T-helper 1 cell treated with Interleukin-12 subunit alpha and Interleukin-12 subunit beta and Interleukin-4 antibody, amounts not matched to agents 30 ng/mL and 1 ng/mL, for 36 hours (primary cell): ENCODE measurements around the gene AFAP1L2. TPM values are rescaled to one million over a fixed set of nuclear protein-coding genes. Genes with fewer than 3 reads are reported as not detected.

Experiments used
- intact Hi-C: fragments of 100-400 bp; cut with micrococcal nuclease; formaldehyde crosslinking; loops from one replicate; pipeline ENCODE4 v1.15.1; 2024
- total RNA-seq: library from RNA; stranded (reverse); gene quantifications from 2 replicates; pipeline ENCODE4 v1.2.3, GENCODE V29; 2022

Gene AFAP1L2
- total RNA-seq, 1 donor from 2014 or later = 3.4 TPM

DNA sequence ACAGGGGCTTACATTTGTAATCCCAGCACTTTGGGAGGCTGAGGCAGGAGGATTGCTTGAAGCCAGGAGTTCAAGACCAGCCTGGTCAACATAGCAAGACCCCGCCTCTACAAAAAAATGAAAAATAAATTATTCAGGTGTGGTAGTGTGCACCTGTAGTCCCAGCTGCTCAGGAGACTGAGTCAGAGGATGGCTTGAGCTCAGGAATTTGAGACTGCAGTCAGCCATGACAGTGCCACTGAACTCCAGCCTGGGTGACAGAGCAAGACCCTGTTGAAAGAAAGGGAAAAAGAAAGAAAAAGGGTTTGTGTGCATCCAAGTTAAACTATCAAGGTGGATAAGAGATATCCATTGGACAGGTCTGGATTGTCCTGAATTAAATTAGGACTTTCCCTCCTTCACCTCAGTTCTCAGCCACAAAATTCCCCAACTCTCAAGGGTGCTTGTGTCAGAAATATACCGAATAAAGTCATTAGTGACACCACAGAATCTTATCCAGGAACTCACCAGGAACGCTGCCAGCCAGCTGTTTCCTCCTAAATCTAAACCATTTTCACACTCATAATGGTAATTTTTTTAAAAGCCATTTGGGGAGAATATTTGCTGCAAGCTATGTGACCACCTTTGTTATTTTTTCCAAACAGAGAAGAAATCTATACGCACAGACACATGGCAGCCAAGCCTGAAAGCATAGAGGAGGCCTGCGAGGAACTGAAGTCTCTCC is 12.0 kb downstream of the AFAP1L2 start:
- intact Hi-C loops = no loop called here

DNA sequence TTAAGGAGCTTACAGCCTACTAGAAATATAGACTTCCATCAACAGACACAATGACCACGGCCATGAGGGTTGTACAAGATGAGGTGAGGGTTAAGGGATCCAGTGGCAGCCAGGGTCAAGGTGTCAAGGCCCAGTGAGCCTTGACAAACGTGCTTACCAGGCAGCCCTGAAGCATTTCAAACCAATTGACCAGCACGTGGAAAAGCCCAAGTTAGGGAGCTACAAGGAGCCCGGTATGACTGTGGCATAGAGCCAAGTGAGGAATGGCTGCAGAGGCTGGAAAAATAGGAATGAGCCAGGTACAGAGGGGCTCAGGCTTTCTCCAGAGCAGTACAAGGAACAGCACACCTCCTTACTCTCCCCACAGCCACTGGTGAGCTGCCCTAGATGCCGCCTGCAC is 12.7 kb downstream of the AFAP1L2 start:
- intact Hi-C loops = no loop called here

DNA sequence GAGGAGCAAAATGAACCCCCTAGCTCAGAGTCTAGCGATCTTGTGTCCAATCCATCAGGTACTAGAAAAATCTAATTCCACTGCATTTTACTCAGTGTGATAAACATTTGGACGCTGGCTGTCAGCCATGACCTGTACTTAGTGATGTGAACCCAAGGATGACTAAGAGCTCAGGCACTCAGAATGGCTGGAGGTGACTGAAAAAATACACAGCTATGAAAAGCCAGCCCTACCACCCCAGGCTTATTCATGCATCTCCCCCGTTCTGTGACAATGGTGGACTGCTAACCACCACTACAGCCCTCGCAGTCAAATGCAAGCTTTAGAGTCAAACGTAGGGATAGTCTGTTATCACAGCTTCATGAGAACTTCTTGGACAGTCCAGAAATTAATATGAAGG is 14.9 kb downstream of the AFAP1L2 start:
- intact Hi-C loops = no loop called here

DNA sequence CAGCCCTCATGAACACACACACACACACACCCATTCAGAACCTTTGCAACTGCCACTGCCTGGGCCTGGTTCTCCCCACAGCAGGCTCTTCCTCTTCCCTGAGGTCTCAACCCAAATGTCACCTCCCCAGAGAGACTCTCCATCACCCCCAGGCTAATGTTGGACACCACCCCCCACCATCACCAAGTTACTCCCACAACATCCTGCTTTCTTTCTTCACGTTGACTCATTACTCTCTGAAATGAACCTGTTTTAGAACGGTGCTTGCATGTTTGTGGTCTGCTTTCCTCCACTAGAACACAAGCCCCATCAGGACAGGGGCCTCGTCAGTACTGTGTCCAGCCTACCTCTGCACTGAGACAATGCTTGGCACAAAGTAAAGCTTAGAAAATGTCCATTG is 16.0 kb downstream of the AFAP1L2 start:
- intact Hi-C loops = no loop called here

DNA sequence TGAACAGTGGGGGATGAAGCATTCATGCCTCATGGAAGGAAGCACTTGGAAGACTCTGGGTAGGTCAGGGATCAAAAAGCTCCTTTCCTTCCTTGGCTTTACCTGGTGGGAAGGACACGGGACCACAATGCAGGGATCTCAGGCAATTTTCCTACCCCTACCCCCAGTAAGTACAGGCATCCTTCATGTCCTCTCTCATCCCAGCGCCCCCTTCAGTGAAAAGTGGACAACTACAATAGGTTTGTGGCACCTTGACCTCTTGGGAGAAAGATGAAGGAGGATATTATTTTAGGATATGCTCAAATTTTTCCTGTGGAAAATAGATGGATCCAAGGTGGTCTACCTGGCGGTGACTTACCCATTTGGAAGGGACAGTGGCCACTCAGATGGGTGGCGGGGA is 16.5 kb downstream of the AFAP1L2 start:
- intact Hi-C loops = no loop called here

DNA sequence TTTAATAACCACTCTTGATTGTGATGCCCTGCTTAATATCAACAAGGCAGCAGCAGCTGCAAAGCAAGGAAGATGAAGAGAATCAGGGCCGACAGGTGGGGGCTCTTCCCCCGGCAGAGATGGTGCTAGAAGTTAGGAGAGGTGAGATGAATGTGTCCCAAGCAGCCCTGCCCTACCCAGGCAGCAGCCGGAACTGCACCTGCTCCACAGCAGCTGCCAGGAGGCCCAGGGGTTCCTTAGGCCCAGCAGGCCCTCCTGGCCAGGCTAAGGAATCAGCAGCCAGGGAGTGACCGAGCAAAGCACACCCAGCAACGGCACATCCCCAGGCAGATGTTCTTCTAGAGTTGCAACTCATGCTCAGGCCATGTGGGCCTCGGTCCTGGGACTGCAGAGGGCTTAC is 17.9 kb downstream of the AFAP1L2 start:
- intact Hi-C loops = no loop called here

DNA sequence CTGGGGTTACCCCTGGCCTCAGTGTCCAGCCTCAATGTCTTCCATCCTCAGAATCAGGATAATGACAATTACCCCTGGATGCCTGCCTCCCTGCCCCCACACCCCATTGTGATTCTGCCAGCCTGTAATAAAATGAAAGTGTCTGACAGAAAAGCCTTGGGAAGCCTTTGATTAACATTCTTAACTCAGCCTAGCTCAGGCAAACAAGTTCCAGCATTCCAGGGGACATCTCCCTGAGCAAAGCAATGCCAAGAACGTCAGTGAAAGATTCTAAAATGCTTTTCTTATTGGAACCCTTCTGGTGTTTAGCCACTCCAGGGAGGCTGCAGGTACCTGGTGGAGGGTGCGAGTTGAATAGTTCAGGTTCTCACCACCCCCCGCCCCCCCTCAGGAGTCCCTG is 18.7 kb downstream of the AFAP1L2 start:
- intact Hi-C loops = no loop called here

DNA sequence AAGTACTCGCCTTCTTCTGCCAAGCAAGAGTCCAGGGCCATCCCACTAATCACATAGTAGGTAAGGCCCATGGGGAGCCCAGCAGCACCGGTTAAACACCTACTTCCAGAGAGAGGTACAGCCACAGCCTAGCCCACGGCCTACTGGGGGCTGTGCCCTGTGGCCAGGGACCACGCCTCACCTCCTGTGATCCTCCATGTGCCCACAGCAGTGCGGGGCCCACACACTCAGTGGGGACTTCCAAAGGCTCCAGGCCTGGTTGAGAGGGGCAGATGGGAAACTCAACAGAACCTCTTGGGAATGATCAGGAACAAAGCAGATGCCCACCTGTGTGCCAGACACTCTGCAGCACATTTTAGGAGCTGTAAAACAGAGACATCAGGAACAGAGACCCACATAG is 19.7 kb downstream of the AFAP1L2 start:
- intact Hi-C loops = no loop called here

DNA sequence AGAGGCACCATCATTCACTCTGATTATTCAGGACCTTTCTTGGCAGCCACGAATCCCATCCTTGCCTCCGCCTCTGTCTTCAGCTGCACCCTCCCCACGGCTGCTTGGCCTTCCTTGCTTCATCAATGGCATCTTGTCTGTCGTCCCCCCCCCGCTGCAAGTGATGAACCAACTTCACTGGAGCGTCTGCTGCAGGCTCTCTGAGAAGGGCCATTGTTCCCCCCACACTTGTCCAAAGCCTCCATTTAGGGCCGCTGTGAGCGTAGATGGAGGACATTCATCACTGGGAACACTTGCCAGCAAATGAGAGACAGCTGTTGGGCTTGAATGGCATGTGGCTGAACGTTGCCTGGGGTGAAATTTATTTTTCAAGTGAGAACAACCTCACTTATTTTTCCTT is 20.1 kb downstream of the AFAP1L2 start:
- intact Hi-C loops = no loop called here

DNA sequence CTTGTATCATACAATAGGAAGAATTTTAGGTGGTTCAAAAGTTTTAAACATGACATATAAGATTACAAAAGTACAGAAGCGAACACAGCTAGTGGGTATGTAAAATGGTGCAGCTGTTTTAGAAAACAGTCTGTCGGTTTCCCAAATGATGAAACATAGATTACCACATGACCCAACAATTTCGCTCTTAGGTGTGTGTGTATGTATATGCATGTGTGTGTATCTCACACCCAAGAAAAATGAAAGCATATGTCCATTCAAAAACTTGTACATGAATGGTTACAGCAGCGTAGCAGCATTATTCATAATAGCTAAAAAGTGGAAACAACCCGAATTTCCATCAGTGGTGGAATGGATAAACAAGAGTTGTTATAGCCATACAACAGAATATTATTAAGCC is 23.5 kb downstream of the AFAP1L2 start:
- intact Hi-C loops = no loop called here

DNA sequence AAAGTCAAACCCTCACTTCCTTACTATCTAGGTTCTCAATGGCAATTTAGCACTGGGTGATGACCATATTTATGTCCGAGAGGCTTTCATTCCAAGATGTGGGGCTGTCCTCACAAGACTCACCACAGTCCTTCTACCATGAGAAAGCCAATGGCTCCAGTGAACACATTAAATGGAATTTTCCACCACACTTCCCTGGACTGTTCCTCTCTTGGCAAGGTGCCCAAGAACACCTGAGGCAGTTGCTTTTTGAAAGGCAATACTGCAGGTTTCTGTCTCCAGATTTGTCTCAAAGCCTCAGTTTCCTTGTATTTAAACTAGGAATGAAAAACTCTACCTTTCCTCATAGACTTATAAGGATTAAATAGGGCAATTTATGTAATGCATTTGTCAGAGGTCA is 24.2 kb downstream of the AFAP1L2 start:
- intact Hi-C loops = no loop called here

DNA sequence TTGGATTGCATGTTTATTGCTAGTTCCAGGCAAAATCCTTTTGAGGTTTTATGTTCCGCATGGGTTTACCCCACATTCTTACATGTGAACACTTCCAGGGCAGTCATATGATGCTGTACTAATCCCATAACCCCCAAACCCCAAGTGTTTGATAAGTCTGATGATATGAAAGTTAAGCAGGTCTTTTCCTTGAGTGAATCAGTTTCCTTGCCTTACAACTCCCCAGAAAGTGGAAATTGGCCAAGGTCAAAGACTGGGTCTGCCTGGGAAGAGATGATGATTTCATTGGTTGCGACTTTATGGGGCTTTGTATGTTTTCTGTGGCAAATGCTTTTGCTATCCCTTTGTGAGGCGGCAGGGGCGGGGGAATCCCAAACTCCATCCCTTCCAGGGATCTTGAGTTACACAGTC is 24.7 kb downstream of the AFAP1L2 start:
- intact Hi-C loops = no loop called here

DNA sequence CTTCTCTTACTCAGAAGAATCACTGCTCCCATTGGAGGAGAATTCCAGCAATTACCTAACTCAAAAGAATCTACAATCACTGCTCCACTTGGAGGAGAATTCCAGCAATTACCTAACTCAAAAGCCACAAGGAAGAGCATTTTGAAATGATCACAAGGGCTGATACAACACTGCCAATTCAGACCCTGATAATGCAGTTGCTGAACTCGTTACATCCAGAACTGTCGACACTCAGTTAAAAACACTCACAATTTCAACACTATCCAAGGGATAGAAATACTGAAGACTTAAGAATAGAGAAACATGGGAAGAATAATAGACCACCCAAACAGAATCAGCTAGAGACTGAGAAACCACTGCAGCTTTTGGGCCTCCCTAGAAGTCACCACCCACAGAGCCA is 27.8 kb downstream of the AFAP1L2 start:
- intact Hi-C loops = no loop called here

DNA sequence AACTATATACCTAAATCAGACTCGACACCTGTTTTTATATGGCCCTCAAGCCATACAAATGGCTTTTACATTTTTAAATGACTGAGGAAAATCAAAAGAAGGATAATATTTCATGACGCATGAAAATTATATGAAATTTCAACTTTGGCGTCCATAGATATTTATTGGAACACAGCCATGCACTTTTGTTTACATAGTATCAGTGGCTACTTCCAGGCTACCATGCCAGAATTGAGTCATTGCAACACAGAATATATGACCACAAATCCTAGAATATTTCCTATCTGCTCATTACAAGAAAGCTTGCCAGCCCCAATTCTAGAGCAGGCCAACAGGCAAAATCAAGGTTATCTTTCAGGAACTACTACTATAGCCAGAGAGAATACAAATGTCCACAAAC is 29.3 kb downstream of the AFAP1L2 start:
- intact Hi-C loops = no loop called here

DNA sequence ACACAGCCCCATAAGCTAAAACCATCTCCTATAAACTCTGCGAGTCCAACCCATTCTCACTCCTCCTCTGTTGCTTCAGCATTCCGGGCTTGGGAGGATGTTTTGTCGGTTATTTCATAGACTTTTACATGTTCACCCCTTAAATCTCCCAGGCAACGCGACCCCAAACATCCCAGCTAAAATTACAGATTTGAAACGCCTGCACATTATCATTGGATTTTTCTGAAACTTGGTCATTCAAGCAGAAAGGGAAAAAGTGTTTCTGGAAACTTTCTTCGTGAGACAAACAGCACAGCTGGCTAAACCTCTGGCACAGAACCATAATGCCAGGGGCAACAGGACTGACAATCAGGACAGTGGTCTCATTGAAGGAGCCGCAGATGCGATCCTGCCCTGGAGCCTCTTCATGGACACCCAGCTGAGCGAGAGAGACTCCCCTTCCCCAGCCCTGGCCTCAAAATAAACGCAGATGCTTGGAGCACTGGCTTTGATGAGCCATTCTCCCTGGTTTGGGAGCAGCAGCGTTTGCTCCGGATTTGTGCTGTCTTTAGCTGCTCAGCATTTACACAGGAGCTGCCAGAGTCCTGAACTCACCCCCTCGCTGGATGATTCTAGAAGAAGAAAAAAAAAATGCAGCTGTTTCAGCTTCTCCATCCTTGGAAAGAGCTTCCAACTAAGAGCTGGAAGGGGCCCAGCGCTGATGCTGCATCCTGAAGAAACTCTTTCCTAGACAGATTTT is 30.1 kb downstream of the AFAP1L2 start:
- intact Hi-C loops = no loop called here

DNA sequence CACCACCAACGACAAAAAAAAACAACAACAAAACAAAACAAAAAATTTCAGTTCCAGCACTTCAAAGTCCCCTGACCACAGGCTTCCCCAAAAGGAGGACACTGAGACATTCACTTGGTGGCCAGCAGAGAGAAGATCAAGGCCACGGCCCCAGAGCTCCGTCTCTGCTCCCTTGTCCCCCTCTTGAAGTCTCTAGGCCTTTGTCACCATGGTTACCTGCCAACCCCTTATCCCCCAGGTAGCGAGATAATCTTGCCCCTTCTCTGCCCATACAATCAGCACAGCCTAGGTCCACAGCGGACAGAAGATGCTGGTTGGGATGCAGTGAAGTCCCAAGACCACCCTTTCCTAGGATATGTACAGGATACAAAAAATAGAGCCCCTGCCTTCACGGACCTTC is 30.7 kb downstream of the AFAP1L2 start:
- intact Hi-C loops = no loop called here

DNA sequence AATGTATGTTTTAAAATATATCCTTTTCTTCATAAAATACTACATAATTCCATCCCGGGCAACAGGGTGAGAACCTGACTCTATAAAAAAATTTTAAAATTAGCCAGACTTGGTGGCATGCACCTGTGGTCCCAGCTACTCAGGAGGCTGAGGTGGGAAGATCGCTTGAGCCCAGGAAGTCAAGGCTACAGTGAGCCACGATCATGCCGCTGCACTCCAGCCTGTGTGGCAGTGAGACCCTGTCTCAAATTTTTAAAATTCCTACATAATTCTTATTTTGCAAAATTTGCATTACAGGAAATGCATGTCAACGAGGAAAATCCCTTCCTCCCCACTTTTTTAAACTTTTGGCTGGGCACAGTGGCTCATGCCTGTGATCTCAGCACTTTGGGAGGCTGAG is 31.3 kb downstream of the AFAP1L2 start:
- intact Hi-C loops = no loop called here

DNA sequence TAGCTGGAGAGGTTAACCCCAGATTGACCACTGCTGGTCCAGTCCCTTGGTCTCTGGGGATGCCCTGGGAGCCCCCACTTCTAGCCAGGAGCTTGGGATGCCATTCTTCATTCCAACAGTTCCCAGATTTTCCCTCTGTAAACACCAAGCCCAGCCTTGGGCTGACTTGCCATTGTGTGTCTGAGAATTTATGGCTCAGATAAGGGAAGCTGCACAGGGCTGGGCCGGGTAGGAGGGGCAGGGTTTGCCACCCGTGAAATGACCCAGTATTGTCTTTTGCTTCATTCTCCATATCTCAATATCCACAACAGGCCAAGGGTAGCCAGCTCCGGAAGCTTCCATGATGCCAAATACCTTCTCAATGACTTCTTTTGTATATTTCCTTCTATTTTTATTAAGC is 32.1 kb downstream of the AFAP1L2 start:
- intact Hi-C loops = no loop called here

DNA sequence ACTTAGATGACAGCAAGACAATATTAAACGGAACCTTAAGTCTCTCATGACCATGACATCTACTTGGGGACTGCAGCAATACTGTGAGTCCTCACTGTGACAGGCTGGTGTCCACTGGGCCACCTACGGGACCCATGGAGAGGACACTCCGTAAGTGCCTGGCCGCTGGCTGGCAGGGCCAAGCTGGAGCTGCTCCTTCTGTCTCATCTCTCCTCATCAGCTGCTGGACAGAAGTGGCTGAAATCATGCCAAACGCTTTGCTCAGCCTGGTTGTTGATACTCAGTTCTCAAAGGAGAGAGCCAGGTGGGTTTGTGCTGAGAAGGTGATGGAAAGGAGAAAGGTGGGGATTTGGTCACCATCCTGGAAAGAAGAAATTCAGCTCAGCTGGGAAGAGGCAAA is 33.3 kb downstream of the AFAP1L2 start:
- intact Hi-C loops = no loop called here

DNA sequence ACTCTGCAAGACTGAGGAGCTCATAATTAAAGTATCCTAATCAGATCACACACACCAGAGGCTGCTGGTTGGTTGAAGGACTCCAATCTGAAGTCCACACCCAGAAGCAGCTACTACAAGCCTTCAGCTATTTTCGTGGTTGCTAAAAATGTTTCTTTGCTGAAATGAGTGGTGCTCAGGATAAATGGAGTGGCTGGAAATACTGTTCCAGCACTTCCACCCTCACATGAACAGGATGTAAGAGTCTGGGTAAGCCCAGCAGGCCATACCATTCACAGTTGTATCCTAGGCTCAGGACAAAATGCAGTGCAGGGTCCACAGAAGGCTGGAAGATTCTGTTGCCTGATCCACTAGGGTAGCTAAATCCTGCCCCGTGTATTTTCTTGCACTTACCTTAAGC is 34.1 kb downstream of the AFAP1L2 start:
- intact Hi-C loops = no loop called here

DNA sequence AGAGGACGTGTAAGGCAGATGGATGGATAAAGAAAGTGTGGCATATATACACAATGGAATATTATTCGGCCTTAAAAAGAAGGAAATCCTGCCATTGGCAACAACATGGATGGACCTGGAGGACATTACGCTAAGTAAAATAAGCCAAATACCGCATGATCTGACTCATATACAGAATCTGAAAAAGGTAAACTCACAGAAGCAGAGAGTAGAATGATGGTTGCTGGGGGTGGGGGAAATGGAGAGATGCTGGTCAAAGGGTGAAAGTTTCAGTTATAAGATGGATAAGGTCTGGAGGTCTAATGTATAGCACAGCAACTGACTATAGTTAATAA is 36.3 kb downstream of the AFAP1L2 start:
- intact Hi-C loops = no loop called here

DNA sequence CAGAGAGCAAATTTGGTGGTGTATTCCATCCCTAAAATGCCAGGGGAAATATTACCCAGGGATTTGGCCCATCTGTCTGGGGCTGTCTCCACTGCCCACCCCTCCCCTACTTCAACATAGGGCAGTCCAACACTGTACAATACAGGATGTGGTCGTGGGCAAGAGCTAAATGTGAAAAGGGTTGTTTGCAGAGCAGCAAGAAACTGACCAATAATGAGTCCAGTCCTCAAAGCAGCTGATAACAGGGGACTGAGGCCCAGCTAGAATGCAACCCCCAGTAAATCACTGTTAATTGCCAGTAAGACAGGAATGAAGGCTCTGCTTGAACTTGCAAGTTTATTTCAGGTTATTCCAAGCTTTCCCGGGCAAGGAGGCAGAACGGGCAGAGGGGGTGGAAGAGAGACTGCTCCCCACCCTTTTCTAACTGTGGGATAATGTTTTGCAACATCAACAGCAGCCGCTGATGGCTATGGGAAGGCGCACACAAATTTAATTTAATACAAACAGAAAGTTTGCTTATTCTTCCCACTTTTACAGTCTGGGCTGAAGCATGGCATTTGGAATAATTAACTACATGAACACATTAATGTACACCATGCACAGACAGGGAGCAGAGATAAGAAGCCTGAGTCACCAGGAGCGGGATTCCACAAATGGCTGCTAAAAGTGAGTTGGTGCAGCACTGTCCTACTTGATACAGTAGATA is 36.8 kb downstream of the AFAP1L2 start:
- intact Hi-C loops = no loop called here

DNA sequence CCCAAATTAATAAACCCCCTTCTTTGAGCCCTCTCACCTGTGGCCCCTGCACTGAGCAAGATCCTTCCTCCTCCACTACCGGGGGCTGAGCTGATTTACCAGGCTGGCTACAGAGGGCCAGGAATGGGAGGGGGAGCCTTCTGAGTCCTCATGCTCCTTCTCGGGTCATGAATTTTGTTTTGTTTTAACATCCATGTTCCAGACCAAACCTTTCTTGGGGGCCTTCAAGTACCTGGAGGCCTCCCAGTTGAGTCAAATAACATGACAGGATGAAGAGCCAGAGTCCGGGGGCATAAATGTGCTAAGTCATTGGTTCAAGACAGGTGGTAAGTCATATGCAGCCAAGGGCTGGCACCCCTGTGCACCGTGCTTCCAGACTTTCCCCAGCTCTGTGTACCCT is 39.6 kb downstream of the AFAP1L2 start:
- intact Hi-C loops = no loop called here
